NCI-H1694 treated with DMSO at 0.1 percent for 48 hours (cell line): ENCODE results near the gene CD83.
"Not testable (repeated sequence)": the region's sequence is repeated elsewhere in the genome, so short reads cannot be mapped to it uniquely, and the experiment has no call there.

Source experiments
- DNase-seq: peaks from one replicate; lab custom pipeline; 2025; lab: John Stamatoyannopoulos, UW

The CD83 gene

GRCh38 chr6:14117158-14118090 lies at the start of gene CD83:
CD83 (plus strand) TSS chr6:14117772; CDS start chr6:14117812, 40 bp downstream.
- no peak for DNase-seq

- no peak for DNase-seq
Observed at GRCh38 chr6:14068133-14068532, 49.4 kb upstream of the CD83 start.

GRCh38 chr6:14068623-14069022 lies 48.9 kb upstream of the CD83 start:
- DNase-seq = no peak

- DNase-seq = no peak
Observed at GRCh38 chr6:14070457-14070856, 47.1 kb upstream of the CD83 start.

- DNase-seq = no peak
Observed at GRCh38 chr6:14072084-14072483, 45.5 kb upstream of the CD83 start.

GRCh38 chr6:14073561-14074354 lies 43.8 kb upstream of the CD83 start:
- not testable (repeated sequence) for DNase-seq

GRCh38 chr6:14074476-14075094 lies 43.0 kb upstream of the CD83 start:
- DNase-seq = no peak

GRCh38 chr6:14075095-14075503 lies 42.5 kb upstream of the CD83 start:
- peak; percentile 18 for DNase-seq

- DNase-seq = no peak
Observed at GRCh38 chr6:14077193-14077867, 40.2 kb upstream of the CD83 start.

- no peak for DNase-seq
Observed at GRCh38 chr6:14079433-14079832, 38.1 kb upstream of the CD83 start.

- no peak for DNase-seq
Observed at GRCh38 chr6:14079971-14080370, 37.6 kb upstream of the CD83 start.

- no peak for DNase-seq
Observed at GRCh38 chr6:14081126-14081525, 36.4 kb upstream of the CD83 start.

GRCh38 chr6:14082771-14083170 lies 34.8 kb upstream of the CD83 start:
- DNase-seq = no peak

- no peak for DNase-seq
Observed at GRCh38 chr6:14083262-14083661, 34.3 kb upstream of the CD83 start.

GRCh38 chr6:14083751-14084150 lies 33.8 kb upstream of the CD83 start:
- no peak for DNase-seq

GRCh38 chr6:14084388-14084787 lies 33.2 kb upstream of the CD83 start:
- no peak for DNase-seq

GRCh38 chr6:14085176-14085787 lies 32.3 kb upstream of the CD83 start:
- no peak for DNase-seq

GRCh38 chr6:14086701-14087100 lies 30.9 kb upstream of the CD83 start:
- DNase-seq = no peak

GRCh38 chr6:14088600-14089192 lies 28.9 kb upstream of the CD83 start:
- DNase-seq = no peak

- DNase-seq = no peak
Observed at GRCh38 chr6:14089224-14089623, 28.3 kb upstream of the CD83 start.

GRCh38 chr6:14091339-14091978 lies 26.1 kb upstream of the CD83 start:
- no peak for DNase-seq
